ENCODE results near the gene EGFR.

Gene EGFR

DNA sequence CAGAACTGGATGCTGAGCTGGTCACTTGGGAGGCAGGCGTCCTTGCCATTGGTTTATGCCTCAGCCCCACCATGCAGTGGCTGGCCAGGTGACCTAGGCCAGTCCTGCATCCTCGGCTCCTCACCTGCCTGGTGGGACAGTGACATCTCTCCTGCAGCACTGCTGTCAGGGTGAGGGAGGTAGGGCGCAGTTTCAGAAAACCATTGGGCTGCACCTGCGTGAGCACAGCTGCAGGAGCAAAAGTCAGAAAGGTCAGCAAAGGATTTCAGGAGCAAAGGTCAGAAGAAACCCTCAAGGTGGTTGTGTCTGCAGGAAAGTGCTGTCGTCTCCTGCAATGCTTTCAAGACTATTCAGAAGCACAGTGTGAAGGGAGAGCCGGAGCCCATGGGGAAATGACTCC lies 48.1 kb downstream of the EGFR start:
- Histone ChIP-seq H3K4me3 (ENCODE audit: insufficient read depth, low read length, poor library complexity, severe bottlenecking) (no peak overlapping the region), H3K27me3 (ENCODE audit: low read length) (no peaks in the 10 kb centered on the region), H3K27ac (ENCODE audit: low read depth, low read length) (no peak overlapping the region), H4K20me1 (ENCODE audit: low read depth, low read length) (no peaks in the 10 kb centered on the region), H3K9ac (ENCODE audit: low read length) (no peak overlapping the region), H2AFZ (ENCODE audit: low read depth, low read length, severe bottlenecking) (no peak overlapping the region), H3K36me3 (ENCODE audit: low read length) (no peaks in the 10 kb centered on the region), H3K9me3 (ENCODE audit: insufficient read depth, low read length) (no peaks in the 10 kb centered on the region), H3K4me2 (ENCODE audit: low read depth, low read length, poor library complexity, severe bottlenecking) (no peak overlapping the region), H3K9me2 (replicated peaks; ENCODE audit: insufficient read depth, low read length) (no peaks in the 10 kb centered on the region), H3K79me2 (ENCODE audit: insufficient read depth, low read length) (no peaks in the 10 kb centered on the region), H3F3A (ENCODE audit: insufficient read depth) (no peaks in the 10 kb centered on the region)
- TF ChIP-seq CTCF (IDR thresholded peaks at IDR 0.05; ENCODE audit: insufficient read depth, low read length, poor library complexity, severe bottlenecking) (no peak), EZH2phosphoT487 (conservative IDR thresholded peaks at IDR 0.05; ENCODE audit: low read length) (no peak)

DNA sequence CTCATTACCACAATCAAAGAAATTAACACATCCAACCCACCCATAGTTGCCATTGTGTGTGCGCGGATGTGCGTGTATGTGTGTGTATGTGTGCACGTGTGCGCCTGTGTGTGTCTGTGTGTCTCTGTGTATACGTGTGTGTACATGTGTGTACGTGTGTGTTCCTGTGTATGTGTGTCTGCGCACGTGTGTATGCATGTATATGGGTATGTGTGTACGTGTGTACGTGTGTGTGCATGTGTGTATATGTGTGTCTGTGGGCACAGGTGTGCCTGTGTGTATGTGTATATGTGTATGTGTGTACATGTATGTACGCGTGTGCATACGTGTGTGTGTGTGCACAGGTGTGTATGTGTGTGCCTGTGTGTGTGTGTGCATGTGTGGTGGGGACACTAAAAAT lies 48.9 kb downstream of the EGFR start:
- Histone ChIP-seq H2AFZ (ENCODE audit: low read depth, low read length, severe bottlenecking) (no peak overlapping the region), H3K36me3 (ENCODE audit: low read length) (no peaks in the 10 kb centered on the region), H3F3A (ENCODE audit: insufficient read depth) (no peaks in the 10 kb centered on the region), H3K79me2 (ENCODE audit: insufficient read depth, low read length) (no peaks in the 10 kb centered on the region), H3K4me2 (ENCODE audit: low read depth, low read length, poor library complexity, severe bottlenecking) (no peak overlapping the region), H3K27ac (ENCODE audit: low read depth, low read length) (no peak overlapping the region), H3K9me2 (replicated peaks; ENCODE audit: insufficient read depth, low read length) (no peaks in the 10 kb centered on the region), H3K9me3 (ENCODE audit: insufficient read depth, low read length) (no peaks in the 10 kb centered on the region), H3K27me3 (ENCODE audit: low read length) (no peaks in the 10 kb centered on the region), H3K4me3 (ENCODE audit: insufficient read depth, low read length, poor library complexity, severe bottlenecking) (no peak overlapping the region), H3K9ac (ENCODE audit: low read length) (no peak overlapping the region), H4K20me1 (ENCODE audit: low read depth, low read length) (no peaks in the 10 kb centered on the region)
- no peak for TF ChIP-seq CTCF (IDR thresholded peaks at IDR 0.05; ENCODE audit: insufficient read depth, low read length, poor library complexity, severe bottlenecking)
- TF ChIP-seq EZH2phosphoT487 (conservative IDR thresholded peaks at IDR 0.05; ENCODE audit: low read length), result no peak

DNA sequence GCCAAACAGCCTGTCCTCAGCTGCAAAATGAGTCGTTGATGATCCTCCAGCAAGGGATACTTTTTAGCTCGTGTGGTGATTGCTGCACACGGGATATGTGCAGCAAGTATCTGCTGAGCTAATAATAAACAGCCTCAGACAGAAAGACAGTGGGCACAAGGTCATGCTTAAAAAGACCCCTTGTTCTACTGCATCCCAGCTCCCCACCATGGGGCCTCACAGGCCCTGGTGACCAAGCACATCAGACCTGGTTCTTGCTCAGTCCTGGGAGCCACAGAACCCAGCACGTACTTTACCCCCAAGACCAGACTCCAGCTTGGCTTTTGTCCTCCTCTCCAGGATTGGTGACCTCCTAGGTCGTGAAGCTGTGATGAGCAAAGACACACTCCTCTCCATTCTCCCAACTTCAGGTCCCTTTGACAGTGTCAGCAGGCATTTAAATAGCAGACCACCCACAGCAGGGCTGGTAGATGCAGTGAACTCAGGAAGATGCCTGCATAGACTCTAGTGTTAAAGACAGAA lies 50.5 kb downstream of the EGFR start:
- Histone ChIP-seq H3F3A (ENCODE audit: insufficient read depth) (no peaks in the 10 kb centered on the region), H3K9me2 (replicated peaks; ENCODE audit: insufficient read depth, low read length) (no peaks in the 10 kb centered on the region), H3K9me3 (ENCODE audit: insufficient read depth, low read length) (no peaks in the 10 kb centered on the region), H2AFZ (ENCODE audit: low read depth, low read length, severe bottlenecking) (no peak overlapping the region), H3K4me3 (ENCODE audit: insufficient read depth, low read length, poor library complexity, severe bottlenecking) (no peak overlapping the region), H3K27me3 (ENCODE audit: low read length) (no peaks in the 10 kb centered on the region), H3K36me3 (ENCODE audit: low read length) (no peaks in the 10 kb centered on the region), H3K4me2 (ENCODE audit: low read depth, low read length, poor library complexity, severe bottlenecking) (no peak overlapping the region), H3K9ac (ENCODE audit: low read length) (no peak overlapping the region), H4K20me1 (ENCODE audit: low read depth, low read length) (no peaks in the 10 kb centered on the region), H3K79me2 (ENCODE audit: insufficient read depth, low read length) (no peaks in the 10 kb centered on the region), H3K27ac (ENCODE audit: low read depth, low read length) (no peak overlapping the region)
- TF ChIP-seq CTCF (IDR thresholded peaks at IDR 0.05; ENCODE audit: insufficient read depth, low read length, poor library complexity, severe bottlenecking), result no peak
- no peak for TF ChIP-seq EZH2phosphoT487 (conservative IDR thresholded peaks at IDR 0.05; ENCODE audit: low read length)
